GM19351 (cell line): ENCODE results near the gene SCN4B.
A peak's percentile ranks its signal among the peaks of the same experiment; 100 is the strongest.

Source experiments
- ATAC-seq: cut with Tn5 transposase; IDR thresholded peaks from one replicate; pipeline ENCODE4 v1.9.1; 2021; ENCODE audit warnings: mild to moderate bottlenecking, moderate library complexity; ENCODE audit not compliant: unreplicated experiment

SCN4B gene

DNA sequence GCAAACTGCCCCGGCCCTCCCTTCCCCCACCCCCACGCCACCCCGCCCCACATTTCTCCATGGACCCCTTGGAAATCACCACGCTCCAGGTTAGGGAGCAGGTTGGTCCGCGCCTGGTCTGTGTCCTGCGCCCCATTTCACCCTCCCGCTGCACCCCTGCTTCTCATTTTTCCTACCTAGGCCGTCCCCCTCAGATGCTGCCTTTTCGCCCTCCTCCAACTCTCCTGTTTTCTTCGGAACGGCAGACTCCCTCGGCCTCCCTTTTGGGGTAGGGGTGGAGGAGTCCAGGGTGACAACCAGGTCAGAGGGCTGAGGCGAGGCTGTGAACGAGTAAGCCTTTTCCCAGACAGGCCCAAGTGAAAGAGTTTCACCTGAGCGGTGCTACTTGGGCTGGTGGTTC lies 893 bp upstream of the SCN4B start:
- no peak for ATAC-seq

DNA sequence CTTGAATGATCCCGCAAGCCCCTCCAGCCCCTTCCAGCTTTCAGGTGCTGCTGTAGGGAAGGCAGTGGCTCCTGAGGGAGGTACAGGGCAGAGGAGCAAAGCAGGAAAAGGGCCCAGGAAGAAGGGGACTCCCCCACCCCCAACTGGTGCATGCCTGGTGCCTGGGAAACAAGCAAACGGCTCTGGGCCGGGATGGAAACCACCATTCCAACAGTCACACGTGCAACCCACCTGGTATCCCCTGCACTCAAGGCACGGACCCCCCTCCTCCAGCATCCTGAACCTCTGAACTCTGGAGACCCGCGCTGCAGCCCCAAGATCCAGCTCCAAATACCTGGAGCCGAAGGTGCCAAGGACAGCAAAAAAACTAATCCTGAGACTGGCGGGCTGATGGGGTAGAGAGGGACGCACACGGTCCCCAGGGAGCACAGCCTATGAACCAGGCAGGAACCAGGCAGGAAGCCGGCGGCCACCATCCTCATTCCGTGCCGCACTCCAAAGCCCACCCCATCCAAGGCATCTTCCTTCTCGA lies 537 bp downstream of the SCN4B start:
- no peak for ATAC-seq

DNA sequence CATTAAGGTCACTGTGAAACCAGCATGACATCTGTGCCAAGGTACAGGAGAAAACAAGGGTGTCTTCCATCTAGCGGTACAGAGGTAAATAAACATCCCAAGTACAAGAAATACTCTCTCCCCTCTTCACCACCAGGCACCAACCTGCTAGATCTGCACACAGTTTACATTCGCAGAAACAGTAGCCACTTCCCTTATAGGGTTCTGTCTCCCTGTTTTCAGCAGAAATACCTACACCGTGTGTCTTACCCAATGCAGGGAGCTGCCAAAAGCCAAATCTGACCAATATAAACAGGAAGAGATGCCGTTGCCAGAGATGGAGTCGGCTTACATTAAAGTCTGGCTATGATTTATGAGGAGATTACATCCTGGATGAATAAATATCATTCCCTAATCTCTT lies 1.2 kb downstream of the SCN4B start:
- ATAC-seq, result no peak

DNA sequence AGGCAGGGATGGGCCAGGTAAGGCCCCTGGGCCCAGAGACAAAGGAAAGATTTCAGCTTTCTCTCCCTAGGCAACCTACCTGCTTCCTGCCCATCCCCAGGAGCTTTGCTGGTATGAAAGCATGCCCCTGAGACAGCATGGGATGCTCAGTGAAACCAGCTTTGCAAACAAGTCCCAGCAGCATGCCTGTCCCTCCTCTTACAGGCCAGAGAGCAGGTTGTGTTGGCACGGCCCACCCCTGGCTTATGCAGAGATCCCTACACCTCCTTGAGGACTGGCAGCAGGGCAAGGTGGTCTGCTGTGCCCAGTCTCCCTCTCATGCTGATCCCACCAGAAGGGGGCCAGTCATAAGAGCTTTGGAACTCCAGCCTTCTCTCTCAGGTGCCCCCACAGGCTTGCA lies 3.1 kb downstream of the SCN4B start:
- no peak for ATAC-seq

DNA sequence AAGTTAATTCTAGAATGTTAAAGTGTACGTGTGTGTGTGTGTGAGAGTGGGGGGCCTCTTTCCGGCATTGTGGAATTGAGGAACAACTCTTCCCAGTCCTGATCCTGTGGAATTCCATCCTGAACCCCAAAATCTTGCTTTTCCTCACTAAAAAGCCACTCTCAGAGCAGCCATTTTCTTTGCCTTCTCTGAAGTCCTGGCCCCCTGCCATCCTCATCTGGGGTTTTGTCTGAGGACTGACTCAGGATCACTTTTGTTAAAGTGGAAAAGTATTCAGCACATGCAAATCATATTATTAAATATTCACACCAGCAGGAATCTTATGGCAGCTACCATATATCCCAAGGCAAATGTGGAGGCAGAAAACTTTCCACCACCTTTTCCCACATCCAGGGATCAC lies 3.8 kb downstream of the SCN4B start:
- ATAC-seq, result no peak

DNA sequence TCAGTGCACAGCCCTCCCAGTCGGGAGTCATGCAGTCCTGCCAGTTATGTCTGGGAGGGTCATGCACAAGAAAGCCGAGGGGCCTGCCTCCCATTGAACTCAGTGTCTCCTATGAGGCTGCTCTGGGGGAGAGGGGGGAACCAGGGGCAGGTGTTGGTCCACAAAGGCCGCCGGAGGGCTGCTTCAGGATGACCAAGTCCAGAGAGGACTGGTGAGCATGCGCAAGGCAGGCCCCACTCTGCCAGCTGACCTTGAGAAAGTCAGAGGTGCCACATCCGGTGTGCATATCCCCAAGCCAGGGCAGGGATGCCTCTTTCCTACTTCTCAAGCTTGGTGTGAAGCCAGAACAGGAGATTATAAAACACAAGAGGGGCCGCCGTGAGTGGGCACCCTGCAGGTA lies 4.4 kb downstream of the SCN4B start:
- ATAC-seq, result no peak

DNA sequence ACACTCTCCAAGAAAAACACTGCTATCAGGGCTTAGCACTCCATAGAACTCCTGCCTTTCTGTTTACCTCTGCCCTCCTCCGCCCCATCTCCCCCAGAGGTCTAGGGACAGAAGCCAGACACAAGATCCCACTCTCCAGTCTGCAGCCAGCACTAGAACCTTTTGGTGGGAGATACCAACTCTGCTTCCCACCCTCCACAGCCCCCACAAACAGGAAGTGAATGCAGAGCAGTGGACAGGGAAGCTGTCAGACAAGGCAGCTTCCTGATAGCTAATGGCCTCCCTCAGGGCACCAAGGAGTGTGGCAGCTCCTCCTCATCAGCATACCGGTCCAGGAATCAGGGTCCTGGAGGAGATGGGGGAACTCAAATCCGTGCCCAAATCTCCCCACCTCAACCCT lies 5.1 kb downstream of the SCN4B start:
- ATAC-seq, result no peak

DNA sequence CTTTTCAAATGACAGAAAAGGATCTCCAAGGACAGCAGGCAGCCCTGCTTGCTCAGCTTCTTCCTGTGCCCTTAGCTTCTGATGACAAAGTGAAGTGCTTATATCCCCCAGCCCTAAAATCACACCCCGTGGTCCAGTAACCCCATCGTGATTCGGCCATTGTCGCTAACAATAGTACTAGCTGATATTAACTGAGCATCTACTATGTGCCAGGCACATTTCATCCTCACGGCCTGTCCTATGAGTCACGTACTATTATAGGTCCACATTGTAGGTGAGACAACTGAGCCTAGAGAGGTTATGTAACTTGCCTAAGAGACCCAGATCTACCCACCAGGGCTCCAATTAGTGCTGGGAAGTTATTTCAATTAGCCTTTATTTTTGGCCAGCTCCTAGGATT lies 6.1 kb downstream of the SCN4B start:
- no peak for ATAC-seq

DNA sequence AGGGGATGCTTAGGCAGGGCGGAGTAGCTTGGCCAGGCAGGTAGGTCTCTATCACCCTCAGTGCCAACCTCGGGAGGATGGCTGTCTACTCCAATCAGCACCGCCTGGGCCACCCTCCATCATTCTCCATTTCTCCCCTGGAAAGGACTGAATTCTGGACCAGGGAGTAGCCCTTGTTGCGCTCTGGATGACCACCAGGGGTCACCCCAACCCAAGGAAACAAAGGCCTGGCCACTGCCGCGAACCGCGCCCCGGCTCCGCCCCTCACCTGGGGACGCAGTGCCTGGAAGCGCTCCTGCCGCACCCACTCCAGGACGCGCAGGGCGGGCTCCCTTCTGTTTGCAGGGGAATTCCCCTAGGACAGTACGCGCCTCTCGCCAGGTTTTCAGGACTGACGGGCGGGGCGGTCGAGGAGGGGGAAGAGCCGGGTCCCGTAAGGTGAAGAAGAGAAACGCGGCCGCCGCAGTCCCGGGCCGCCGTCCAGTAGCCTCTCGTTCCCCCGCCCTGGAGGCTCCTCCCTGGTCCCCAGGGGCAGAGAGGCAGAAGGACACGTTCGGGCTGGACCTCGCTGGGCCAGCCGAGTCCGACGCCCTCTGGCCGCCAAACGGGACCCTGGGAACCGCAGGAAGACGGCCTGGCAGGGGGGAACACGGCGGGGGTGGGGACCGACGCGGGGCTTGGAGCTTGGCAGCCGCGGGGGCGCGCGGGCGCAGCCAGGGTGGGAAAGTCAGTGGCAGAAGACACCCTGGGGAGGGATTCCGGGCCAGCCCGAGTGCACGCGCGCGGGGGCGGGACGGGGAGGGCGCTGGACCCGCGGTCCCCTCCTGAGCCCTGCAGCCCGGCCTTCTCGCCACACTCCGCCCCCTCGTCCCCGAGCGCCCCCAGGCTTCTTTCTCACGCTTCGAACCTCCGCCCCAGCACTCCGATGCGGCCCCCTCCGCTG lies 7.1 kb downstream of the SCN4B start:
- ATAC-seq, result peak; percentile 81

DNA sequence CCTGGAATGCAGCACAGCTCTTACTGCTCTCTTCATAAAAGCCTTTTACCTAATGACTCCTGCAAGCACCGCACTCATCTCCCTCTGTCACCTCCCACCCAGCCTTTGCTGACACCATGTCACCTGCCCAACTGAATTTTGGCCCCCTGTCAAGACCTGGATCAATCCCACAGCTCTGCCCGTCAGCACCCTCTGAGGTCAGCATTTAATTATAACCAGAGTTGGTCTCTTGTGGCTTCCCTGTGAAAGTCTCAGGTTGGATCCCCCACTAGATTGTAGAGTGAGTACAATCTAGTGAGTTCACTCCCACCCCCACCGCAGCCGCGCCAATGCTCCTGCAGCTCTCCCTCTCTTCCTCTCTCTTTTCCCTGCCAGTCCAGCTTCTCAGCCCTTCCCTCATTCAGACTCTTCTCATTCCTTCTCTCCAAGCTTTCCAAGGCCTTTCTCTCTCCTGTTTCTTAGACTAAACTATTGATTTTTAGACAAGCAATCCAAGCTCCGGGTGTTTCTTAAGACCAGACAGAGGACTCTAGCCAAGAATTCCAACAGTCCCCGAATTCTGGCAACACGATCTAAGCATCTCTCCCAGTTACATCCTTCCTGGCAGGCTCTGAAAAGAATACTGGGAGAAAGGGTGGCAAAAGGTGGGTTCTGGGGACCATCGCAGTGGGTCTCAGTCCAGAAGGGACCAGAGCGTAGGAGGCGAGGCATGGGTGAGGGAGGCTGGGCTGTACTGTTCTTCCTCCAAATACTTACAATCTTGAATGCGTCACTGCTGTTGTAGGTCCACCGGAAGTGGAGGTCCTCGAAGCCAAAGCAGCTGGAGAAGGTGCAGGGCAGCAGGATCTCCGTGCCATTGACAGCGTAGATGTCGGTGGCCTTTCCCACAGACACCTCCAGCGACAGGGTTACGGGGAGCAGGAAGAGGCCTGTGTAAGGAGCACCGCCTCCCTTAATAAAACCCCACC lies 8.0 kb downstream of the SCN4B start:
- no peak for ATAC-seq

DNA sequence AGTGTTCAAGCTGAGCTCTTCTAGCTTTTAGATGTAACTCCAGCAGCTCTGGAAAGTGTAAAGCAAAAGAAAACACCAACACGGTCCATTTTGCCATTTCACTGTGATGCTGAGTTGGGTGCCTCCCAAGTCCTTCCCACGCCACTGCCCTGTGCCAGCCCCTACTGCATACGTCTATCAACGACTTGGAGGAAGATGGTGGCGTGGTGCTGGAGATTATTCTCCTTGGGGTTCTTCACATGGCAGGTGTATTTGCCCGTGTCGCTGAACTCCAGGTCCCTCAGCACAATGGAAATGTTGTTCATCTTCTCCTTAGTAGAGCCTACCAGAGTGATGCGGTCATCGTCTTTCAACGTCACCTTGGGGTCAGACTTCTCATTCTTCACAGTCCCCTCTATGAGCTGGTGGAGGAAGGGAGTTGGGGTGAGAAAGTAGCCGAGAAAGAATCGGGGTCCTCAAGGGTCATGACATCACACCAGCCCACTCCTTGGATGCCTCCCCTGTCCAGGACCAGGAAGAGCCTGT lies 8.9 kb downstream of the SCN4B start:
- ATAC-seq, result no peak

DNA sequence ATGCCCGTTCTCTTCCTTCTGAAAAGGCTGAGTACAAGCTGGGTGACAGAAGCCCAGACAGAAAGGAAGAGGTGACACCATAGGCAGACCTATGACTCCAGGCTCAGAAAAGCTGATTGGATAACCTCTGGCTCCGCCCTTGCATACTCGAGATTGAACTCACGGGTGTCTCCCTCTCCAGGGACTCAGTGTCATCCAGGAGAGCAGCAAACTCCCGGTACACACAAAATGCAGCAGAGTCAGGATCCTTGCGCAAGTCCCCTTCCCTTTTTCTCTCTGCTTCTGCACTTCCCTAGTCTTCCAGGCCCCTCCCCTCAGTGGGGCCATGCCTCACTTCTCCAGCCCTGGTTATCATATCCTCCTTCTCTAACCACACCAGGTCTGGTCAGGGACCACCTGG lies 9.8 kb downstream of the SCN4B start:
- no peak for ATAC-seq

DNA sequence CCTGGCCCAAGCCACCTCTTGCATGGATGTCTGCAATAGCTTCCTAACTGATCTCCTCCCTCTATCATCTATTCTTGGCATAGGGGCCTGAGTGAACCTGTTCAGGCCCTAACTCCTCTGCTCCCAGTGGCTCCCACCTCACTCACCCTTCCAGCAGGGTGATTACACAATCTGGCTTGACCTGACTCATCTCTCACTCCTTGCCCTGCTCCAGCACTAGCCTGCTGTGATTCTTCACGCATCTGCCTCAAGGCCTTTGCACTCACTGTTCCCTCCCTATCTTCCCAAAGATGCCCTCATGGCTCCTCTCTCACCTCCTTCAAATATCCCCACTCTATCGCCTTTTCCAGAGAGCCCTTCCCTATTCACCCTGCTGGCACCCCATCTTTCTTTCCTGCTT lies 10.5 kb downstream of the SCN4B start:
- no peak for ATAC-seq

DNA sequence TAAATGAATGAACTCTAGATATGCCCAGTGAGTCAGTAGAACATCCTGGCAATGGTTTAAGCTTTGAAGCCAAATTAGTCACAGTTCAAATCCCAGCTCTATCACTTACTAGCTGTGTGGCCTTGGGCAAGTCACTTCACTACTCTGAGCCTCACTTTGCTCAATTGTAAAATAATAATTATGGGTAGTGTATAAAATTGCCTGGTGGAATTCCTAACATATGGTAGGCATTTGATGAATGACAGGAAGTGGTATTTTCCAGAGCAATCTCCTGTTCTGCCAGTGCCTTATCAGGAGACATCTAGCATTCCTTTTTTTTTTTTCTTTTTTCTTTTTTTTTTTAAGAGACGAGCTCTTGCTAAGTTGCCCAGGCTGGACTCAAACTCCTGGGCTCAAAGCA lies 13.0 kb downstream of the SCN4B start:
- no peak for ATAC-seq

DNA sequence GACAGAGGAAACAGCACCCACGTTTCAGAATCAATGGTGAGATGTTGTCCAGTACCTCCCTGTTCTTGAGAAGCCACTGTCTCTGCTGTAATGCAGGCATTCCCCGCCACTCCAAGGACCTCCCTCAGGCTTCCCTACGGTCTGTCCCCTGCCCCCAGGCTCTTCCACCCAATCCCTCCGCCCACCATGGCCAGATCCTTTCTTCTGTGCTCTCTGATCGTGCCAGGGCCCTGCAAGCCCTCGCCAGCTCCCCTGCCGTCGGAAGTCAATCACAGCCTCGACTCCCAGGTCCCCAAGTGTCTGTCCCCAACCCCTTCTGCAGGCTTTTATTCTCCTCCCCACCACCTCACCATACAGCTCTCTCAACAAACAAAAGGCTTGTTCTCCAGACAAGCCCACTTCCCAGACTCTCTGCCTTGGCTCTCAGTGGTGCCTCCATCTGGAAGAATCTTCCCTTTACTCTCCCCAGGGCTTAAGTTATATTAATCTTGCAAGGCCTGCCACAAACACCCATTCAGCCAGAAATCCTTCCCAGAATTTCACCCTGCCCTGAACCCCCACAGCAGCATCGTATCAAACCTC lies 13.7 kb downstream of the SCN4B start:
- no peak for ATAC-seq

DNA sequence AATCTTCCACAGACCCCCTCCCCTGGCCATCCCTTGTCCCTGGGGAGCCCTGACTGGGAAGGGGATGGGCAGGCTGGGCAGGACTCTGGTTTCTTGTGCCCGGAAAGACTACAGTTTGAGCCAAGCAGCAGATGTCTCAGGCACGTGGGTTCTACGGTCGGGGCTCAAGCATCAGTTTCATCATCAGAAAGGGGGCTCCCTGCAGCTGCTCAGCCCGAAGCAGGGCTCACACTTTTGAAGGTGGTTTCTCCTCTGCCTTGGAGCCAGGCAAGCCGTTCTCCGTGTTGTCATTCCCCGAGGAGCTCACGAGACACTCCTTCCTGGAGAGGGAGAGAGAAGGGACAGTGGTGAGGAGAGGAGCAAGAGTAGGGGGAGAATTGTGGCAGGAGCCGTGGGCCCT lies 15.8 kb downstream of the SCN4B start:
- ATAC-seq, result no peak

DNA sequence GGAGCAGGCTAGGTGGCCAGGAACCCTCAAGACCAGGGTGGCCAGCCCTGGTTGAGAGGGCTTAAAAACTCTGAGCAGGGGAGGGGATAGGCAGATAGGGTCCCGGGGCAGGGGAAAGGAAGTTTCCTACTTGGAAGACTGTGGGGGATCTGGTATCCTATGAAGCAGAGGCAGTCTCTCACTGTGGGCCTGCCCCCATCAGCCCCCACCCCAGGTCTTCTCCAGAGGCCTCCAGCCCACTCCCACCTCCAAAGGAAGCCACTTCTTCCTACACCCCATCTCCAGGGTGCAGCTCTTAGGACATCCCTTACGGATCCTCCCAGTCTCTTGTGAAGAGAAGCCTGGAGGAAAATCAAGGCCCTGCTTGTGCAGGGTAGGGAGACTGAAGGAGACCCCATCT lies 16.3 kb downstream of the SCN4B start:
- no peak for ATAC-seq

DNA sequence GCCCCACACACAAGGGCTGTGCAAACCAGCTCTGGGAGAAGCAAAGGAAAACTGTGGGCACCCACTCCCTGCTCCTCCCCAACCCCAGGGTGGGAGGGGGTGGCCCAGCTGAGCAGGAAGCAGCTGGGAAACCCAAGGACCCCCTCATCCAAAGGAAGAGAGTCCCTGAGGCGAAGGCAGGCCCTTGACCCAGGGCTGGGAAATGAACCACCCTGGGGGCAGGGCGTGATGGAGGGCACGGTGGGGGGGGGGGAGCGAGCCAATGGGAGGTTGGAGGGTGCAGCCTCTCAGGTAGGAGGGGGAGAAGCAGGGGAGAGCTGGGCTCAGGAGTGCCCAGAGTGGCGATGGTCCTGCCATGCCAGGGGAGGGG lies 16.8 kb downstream of the SCN4B start:
- no peak for ATAC-seq

DNA sequence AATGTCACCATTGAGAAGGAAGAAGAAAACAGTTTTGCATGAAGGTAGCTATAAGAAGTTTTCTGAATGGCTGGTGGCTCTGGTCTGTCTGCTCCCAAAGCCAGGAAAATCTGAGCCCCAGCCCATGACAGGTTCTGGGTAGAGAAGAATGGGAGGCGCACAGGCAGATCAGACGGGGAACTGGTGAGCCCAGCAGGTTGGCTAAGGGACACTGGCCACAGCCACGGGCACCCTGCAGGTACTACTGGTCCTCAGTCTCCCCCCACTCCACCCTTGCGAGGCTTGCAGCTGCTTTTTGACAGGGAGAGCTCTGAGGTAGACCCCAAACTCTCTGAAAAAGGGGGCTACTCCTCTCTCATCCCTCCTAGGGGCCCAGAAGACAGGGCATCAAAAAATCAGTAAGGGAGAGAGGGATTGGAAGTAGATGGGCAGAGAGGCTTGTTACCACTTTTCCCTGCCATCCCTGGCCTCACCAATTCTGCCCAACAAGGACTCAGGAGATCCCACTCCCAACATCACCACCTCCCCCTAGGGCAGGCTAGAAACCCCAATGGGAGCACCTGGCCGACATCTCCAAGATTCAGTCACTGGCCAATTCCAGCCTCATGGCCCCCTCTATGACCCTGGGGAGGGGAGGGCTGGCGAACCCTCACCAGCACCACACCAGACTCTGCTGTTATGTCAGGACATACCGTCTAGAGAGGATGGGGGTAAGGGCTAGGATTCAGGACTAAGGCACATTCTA lies 17.4 kb downstream of the SCN4B start:
- ATAC-seq, result no peak

DNA sequence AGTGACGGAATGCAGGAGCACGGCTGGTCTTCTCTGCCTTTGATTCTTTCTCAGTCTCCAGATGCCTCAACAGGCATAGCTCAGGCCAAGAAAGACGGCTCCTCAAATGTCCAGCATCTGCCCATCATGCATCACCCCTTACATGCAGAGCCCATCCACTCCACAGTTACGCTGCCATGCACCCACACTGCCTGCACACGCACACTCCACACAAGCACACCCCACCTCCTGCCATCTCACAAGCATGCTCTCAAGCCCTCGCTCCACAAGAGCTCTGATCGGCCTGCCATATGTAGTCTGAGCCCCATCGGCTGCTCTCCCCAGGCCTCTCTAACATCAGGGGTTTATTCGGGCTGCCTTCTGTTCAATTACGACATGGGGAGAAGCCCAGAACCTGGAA lies 18.8 kb downstream of the SCN4B start:
- ATAC-seq, result no peak
